IPS DF 4.7 (cell line): ENCODE measurements around the gene KMT2E.
"Not testable (repeated sequence)": the region's sequence is repeated elsewhere in the genome, so short reads cannot be mapped to it uniquely, and the experiment has no call there.

Experiments
- DNase-seq: peaks from one replicate; pipeline ENCODE4 v3.0.0-alpha.2; 2013; ENCODE audit warnings: low spot score; ENCODE audit errors: extremely low read depth

Gene KMT2E

GRCh38 chr7:105027176-105027853, 13.3 kb downstream of the KMT2E start:
- DNase-seq, result no peak

GRCh38 chr7:105028004-105028403, 14.0 kb downstream of the KMT2E start:
- no peak for DNase-seq

GRCh38 chr7:105028941-105029340, 14.9 kb downstream of the KMT2E start:
- DNase-seq, result not testable (repeated sequence)

- no peak for DNase-seq
These were observed 16.4 kb downstream of the KMT2E start for GRCh38 chr7:105030447-105030846.

GRCh38 chr7:105032553-105033214, 18.7 kb downstream of the KMT2E start:
- no peak for DNase-seq

GRCh38 chr7:105035349-105035748, 21.3 kb downstream of the KMT2E start:
- no peak for DNase-seq

- no peak for DNase-seq
These were observed 22.5 kb downstream of the KMT2E start for GRCh38 chr7:105036217-105037168.

GRCh38 chr7:105037319-105037718, 23.3 kb downstream of the KMT2E start:
- no peak for DNase-seq

- no peak for DNase-seq
These were observed 30.6 kb downstream of the KMT2E start for GRCh38 chr7:105044449-105045070.

GRCh38 chr7:105046414-105046813, 32.4 kb downstream of the KMT2E start:
- no peak for DNase-seq

- DNase-seq, result no peak
These were observed 33.9 kb downstream of the KMT2E start for GRCh38 chr7:105047932-105048331.

- no peak for DNase-seq
These were observed 36.5 kb downstream of the KMT2E start for GRCh38 chr7:105050493-105050892.

GRCh38 chr7:105050899-105051298, 36.9 kb downstream of the KMT2E start:
- not testable (repeated sequence) for DNase-seq

GRCh38 chr7:105055084-105055483, 41.1 kb downstream of the KMT2E start:
- no peak for DNase-seq

- DNase-seq, result no peak
These were observed 41.6 kb downstream of the KMT2E start for GRCh38 chr7:105055621-105056020.

- DNase-seq, result no peak
These were observed 43.5 kb downstream of the KMT2E start for GRCh38 chr7:105057472-105057871.

GRCh38 chr7:105060437-105060836, 46.4 kb downstream of the KMT2E start:
- DNase-seq, result no peak

- no peak for DNase-seq
These were observed 46.9 kb downstream of the KMT2E start for GRCh38 chr7:105060923-105061322.

- DNase-seq, result no peak
These were observed 51.1 kb downstream of the KMT2E start for GRCh38 chr7:105065104-105065503.

- no peak for DNase-seq
These were observed 53.7 kb downstream of the KMT2E start for GRCh38 chr7:105067691-105068090.

GRCh38 chr7:105068886-105069285, 54.9 kb downstream of the KMT2E start:
- DNase-seq, result no peak

- DNase-seq, result no peak
These were observed 59.1 kb downstream of the KMT2E start for GRCh38 chr7:105073143-105073542.
